Caco-2 (cell line): ENCODE data around the gene DCAF5. TPM values are rescaled to one million over a fixed set of nuclear protein-coding genes. Genes with fewer than 3 reads are reported as not detected.
"Not testable (repeated sequence)": the region's sequence is repeated elsewhere in the genome, so short reads cannot be mapped to it uniquely, and the experiment has no call there.

Experiments used
- BruUV-seq: library from RNA; stranded (reverse); fragments of 400-500 nt; replicated peaks from 2 replicates; lab custom pipeline; 2021; lab: Mats Ljungman, UMichigan
- CTCF ChIA-PET: fragments of 300-600 bp; sonication (Branson Sonifier 250); formaldehyde crosslinking; loops from one replicate; lab custom pipeline; 2022; ENCODE audit warnings: antibody characterized with exemption; lab: Charles Lee
- POLR2A ChIA-PET: fragments of 300-600 bp; sonication (Branson Sonifier 250); formaldehyde crosslinking; loops from one replicate; lab custom pipeline; 2022; ENCODE audit warnings: antibody characterized with exemption; lab: Charles Lee
- DNase-seq, 2 experiments: peaks; one replicate each; pipeline versions ENCODE4 v3.0.0 to v3.0.0-alpha.2; 2020 to 2022
- H3K27me3 ChIP-seq: replicated peaks from 2 replicates; pipeline ENCODE4 v1.6.0; 2011; ENCODE audit warnings: low read length; ENCODE audit not compliant: control insufficient read depth, insufficient read depth
- H3K36me3 ChIP-seq: 2 replicates; pipeline ENCODE4 v1.5.1; 2011; ENCODE audit warnings: low read length; ENCODE audit not compliant: control insufficient read depth, insufficient read depth
- H3K4me1 ChIP-seq: fragments of 250-450 bp; sonication (Bioruptor Pico); 2 replicates; pipeline ENCODE4 v1.5.1; 2020; ENCODE audit warnings: mild to moderate bottlenecking
- H3K4me3 ChIP-seq: 2 replicates; pipeline ENCODE4 v1.5.1; 2011; ENCODE audit warnings: low read depth, mild to moderate bottlenecking, control low read depth, low read length
- H3K9me3 ChIP-seq: fragments of 250-450 bp; sonication (Bioruptor Pico); 2 replicates; pipeline ENCODE4 v1.5.1; 2020; ENCODE audit warnings: mild to moderate bottlenecking, moderate library complexity
- H3K27ac Mint-ChIP-seq: one replicate; pipeline ENCODE4 v1.8.0; 2022; ENCODE audit warnings: mixed read lengths; ENCODE audit not compliant: unreplicated experiment
- H3K27me3 Mint-ChIP-seq: one replicate; pipeline ENCODE4 v1.8.0; 2022; ENCODE audit warnings: mixed read lengths; ENCODE audit not compliant: insufficient read depth, unreplicated experiment
- H3K36me3 Mint-ChIP-seq: one replicate; pipeline ENCODE4 v1.8.0; 2022; ENCODE audit warnings: mild to moderate bottlenecking, mixed read lengths; ENCODE audit not compliant: insufficient read depth, unreplicated experiment
- H3K4me1 Mint-ChIP-seq: one replicate; pipeline ENCODE4 v1.8.0; 2022; ENCODE audit warnings: low read depth, mixed read lengths; ENCODE audit not compliant: unreplicated experiment
- H3K4me3 Mint-ChIP-seq: one replicate; pipeline ENCODE4 v1.8.0; 2022; ENCODE audit warnings: mild to moderate bottlenecking, moderate library complexity, mixed read lengths; ENCODE audit not compliant: unreplicated experiment
- H3K9me3 Mint-ChIP-seq: one replicate; pipeline ENCODE4 v1.8.0; 2022; ENCODE audit warnings: mixed read lengths; ENCODE audit not compliant: unreplicated experiment
- intact Hi-C: fragments of 100-400 bp; cut with micrococcal nuclease; formaldehyde crosslinking; loops from one replicate; pipeline ENCODE4 v1.10.0; 2022; ENCODE audit not compliant: unreplicated experiment
- total RNA-seq: library from RNA; stranded (reverse); gene quantifications from 2 replicates; pipeline ENCODE4 v1.2.3, GENCODE V29; 2022
- TF ChIP-seq, protein P1 (sequence below), 2 experiments: fragments of 200-600 bp in 1 of 2; IDR thresholded peaks; 1 replicate in 1 of 2; 2 replicates in 1 of 2; pipeline versions ENCODE4 v1.5.1 to v1.8.0; 2011 to 2022; ENCODE audit warnings: antibody characterized with exemption in 1 of 2, control low read depth in 1 of 2, inconsistent platforms in 1 of 2, low read depth in 1 of 2, low read length in 1 of 2, mild to moderate bottlenecking in 1 of 2, moderate library complexity in 1 of 2; ENCODE audit not compliant: insufficient read depth in 1 of 2, severe bottlenecking in 1 of 2, unreplicated experiment in 1 of 2

Gene DCAF5
- total RNA-seq, 1 experiment from 2014 or later, result 34.8 TPM

- H3K36me3 ChIP-seq, result no peaks in the 10 kb centered on the region; the same call in 1 of the 2 replicates
- H3K27me3 ChIP-seq, result no peaks in the 10 kb centered on the region
- no peaks in the 10 kb centered on the region for H3K9me3 Mint-ChIP-seq
- no peak overlapping the region for H3K4me3 Mint-ChIP-seq
- H3K9me3 ChIP-seq, result no peaks in the 10 kb centered on the region
- ChIA-PET POLR2A (no interaction called here), CTCF (no interaction called here)
- BruUV-seq, result no TSS peak
- intact Hi-C loops, result no loop called here
- no peaks in the 10 kb centered on the region for H3K27me3 Mint-ChIP-seq
- no peak for DNase-seq
- peaks cover 1% of the 10 kb centered on the region for H3K4me1 Mint-ChIP-seq
- H3K4me1 ChIP-seq, result 0 out of 2 replicates have a peak, but pooled peaks cover 8% of the 10 kb centered on the region
- H3K36me3 Mint-ChIP-seq, result peaks cover 21% of the 10 kb centered on the region
- no peak overlapping the region for H3K27ac Mint-ChIP-seq
- no peak overlapping the region for H3K4me3 ChIP-seq
- TF ChIP-seq, protein P1, sequence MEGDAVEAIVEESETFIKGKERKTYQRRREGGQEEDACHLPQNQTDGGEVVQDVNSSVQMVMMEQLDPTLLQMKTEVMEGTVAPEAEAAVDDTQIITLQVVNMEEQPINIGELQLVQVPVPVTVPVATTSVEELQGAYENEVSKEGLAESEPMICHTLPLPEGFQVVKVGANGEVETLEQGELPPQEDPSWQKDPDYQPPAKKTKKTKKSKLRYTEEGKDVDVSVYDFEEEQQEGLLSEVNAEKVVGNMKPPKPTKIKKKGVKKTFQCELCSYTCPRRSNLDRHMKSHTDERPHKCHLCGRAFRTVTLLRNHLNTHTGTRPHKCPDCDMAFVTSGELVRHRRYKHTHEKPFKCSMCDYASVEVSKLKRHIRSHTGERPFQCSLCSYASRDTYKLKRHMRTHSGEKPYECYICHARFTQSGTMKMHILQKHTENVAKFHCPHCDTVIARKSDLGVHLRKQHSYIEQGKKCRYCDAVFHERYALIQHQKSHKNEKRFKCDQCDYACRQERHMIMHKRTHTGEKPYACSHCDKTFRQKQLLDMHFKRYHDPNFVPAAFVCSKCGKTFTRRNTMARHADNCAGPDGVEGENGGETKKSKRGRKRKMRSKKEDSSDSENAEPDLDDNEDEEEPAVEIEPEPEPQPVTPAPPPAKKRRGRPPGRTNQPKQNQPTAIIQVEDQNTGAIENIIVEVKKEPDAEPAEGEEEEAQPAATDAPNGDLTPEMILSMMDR (IDR thresholded peaks at IDR 0.05; ENCODE audit: insufficient read depth in 1 of 2, low read depth in 1 of 2, low read length in 1 of 2, severe bottlenecking in 1 of 2, unreplicated experiment in 1 of 2), result no peak
These were observed 84.0 kb downstream of the DCAF5 start for GRCh38 chr14:69068744-69069421.

DNA sequence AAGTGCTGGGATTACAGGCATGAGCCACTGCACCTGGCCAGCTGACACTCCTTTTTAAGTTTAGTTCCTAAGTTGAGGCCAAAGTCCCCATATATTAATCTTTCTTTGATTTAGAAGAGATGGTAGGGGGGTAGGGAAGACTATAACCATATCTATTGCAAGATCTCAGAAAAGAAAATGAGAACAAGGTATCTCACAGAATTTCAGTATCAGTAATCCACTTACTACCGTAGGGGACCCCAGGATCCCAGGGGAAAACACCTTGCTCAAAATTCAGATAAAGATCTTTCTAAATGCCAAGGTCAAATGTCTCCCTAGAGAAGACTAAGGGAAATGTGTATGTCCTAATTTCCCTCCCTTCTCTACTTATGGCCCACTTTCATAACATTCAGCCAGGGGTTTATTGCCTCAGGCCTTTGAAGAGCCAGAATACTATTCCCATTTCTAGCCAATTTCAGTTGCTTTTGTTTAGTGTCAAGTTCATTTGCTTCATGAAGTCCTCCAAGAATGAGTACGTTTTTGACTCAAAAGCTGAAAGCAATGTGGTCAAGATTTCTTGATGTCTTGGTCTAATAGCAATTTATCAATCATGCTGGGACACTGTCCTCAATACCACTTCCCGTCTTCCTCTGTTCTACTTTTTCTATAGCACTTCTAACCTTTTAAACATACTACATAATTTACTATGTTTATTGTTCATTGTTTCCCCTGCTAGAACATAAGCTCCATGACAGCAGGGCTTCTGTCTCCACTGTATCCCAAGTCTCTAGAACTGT is 86.3 kb downstream of the DCAF5 start:
- no peaks in the 10 kb centered on the region for H3K9me3 ChIP-seq
- TF ChIP-seq, protein P1 (IDR thresholded peaks at IDR 0.05; ENCODE audit: insufficient read depth in 1 of 2, low read depth in 1 of 2, low read length in 1 of 2, severe bottlenecking in 1 of 2, unreplicated experiment in 1 of 2), result no peak
- DNase-seq, result no peak
- CTCF ChIA-PET, result interaction anchor here (0.7 kb wide), 1 partner anchor 98 kb away, joined by 3 read pairs; no protein-coding TSS in a partner anchor
- no TSS peak for BruUV-seq
- H3K4me1 ChIP-seq, result 0 out of 2 replicates have a peak, but pooled peaks cover 8% of the 10 kb centered on the region
- Mint-ChIP-seq H3K9me3 (no peaks in the 10 kb centered on the region), H3K4me3 (no peak overlapping the region), H3K27ac (no peak overlapping the region), H3K36me3 (peaks cover 16% of the 10 kb centered on the region), H3K4me1 (peaks cover 6% of the 10 kb centered on the region), H3K27me3 (no peaks in the 10 kb centered on the region)
- H3K36me3 ChIP-seq, result no peaks in the 10 kb centered on the region; the same call in 1 of the 2 replicates
- POLR2A ChIA-PET, result no interaction called here
- no peaks in the 10 kb centered on the region for H3K27me3 ChIP-seq
- H3K4me3 ChIP-seq, result no peak overlapping the region
- intact Hi-C loops, result no loop called here

- POLR2A ChIA-PET, H3K27me3 Mint-ChIP-seq: not testable (repeated sequence)
These were observed 87.0 kb downstream of the DCAF5 start for GRCh38 chr14:69065934-69066333.

More at GRCh38 chr14:69065934-69066333, 87.0 kb downstream of the DCAF5 start:
- H3K9me3 ChIP-seq, intact Hi-C loops, DNase-seq, H3K27me3 ChIP-seq, H3K4me3 Mint-ChIP-seq, H3K4me1 ChIP-seq, BruUV-seq, H3K4me1 Mint-ChIP-seq, H3K4me3 ChIP-seq, H3K27ac Mint-ChIP-seq, H3K9me3 Mint-ChIP-seq, H3K36me3 ChIP-seq: not testable (repeated sequence)
- peaks cover 14% of the 10 kb centered on the region for H3K36me3 Mint-ChIP-seq
- CTCF ChIA-PET, result interaction anchor here (0.5 to 0.7 kb wide), 3 partner anchors 97 to 372 kb away, joined by 3 to 5 read pairs (median 3); no protein-coding TSS in a partner anchor
